ENCODE results near the gene KIAA1958. TPM values are rescaled to one million over a fixed set of nuclear protein-coding genes. Genes with fewer than 3 reads are reported as not detected.

Gene KIAA1958
- total RNA-seq, 2 donors from 2014 or later: 9.0 to 10.6 TPM

- H3K9ac ChIP-seq (ENCODE audit: low read depth in 2 of 2, low read length in 2 of 2): no peak overlapping the region
- no peaks in the 10 kb centered on the region for H3K4me1 ChIP-seq
- H3K36me3 ChIP-seq: no peaks in the 10 kb centered on the region
- no peak overlapping the region for H3K4me3 ChIP-seq
- H3K27me3 ChIP-seq: no peaks in the 10 kb centered on the region
- H3K9me3 ChIP-seq: no peaks in the 10 kb centered on the region
- H3K27ac ChIP-seq: no peak overlapping the region
- intact Hi-C loops (cut with DNase I): no loop called here
- no peak for TF ChIP-seq CTCF (IDR thresholded peaks at IDR 0.05)
- no peak for DNase-seq
Observed at GRCh38 chr9:112443636-112444035, 43.0 kb upstream of the KIAA1958 start.

GRCh38 chr9:112445196-112445595, 41.4 kb upstream of the KIAA1958 start:
- no peaks in the 10 kb centered on the region for H3K27me3 ChIP-seq
- no peaks in the 10 kb centered on the region for H3K9me3 ChIP-seq
- H3K4me1 ChIP-seq: no peaks in the 10 kb centered on the region
- intact Hi-C loops (cut with DNase I): no loop called here
- H3K4me3 ChIP-seq: no peak overlapping the region
- no peaks in the 10 kb centered on the region for H3K36me3 ChIP-seq
- H3K9ac ChIP-seq (ENCODE audit: low read depth in 2 of 2, low read length in 2 of 2): no peak overlapping the region
- no peak for DNase-seq
- no peak for TF ChIP-seq CTCF (IDR thresholded peaks at IDR 0.05)
- H3K27ac ChIP-seq: no peak overlapping the region

GRCh38 chr9:112446080-112446479, 40.5 kb upstream of the KIAA1958 start:
- H3K4me1 ChIP-seq: no peaks in the 10 kb centered on the region
- no peak for TF ChIP-seq CTCF (IDR thresholded peaks at IDR 0.05)
- H3K27ac ChIP-seq: no peak overlapping the region
- H3K4me3 ChIP-seq: no peak overlapping the region
- no peaks in the 10 kb centered on the region for H3K27me3 ChIP-seq
- no peak for DNase-seq
- intact Hi-C loops (cut with DNase I): no loop called here
- no peak overlapping the region for H3K9ac ChIP-seq (ENCODE audit: low read depth in 2 of 2, low read length in 2 of 2)
- H3K9me3 ChIP-seq: no peaks in the 10 kb centered on the region
- no peaks in the 10 kb centered on the region for H3K36me3 ChIP-seq

- no peak for TF ChIP-seq CTCF (IDR thresholded peaks at IDR 0.05)
- no peak overlapping the region for H3K27ac ChIP-seq
- no peak overlapping the region for H3K9ac ChIP-seq (ENCODE audit: low read depth in 2 of 2, low read length in 2 of 2)
Observed at GRCh38 chr9:112446526-112446925, 40.1 kb upstream of the KIAA1958 start.

GRCh38 chr9:112447283-112447761, 39.3 kb upstream of the KIAA1958 start:
- Histone ChIP-seq H3K4me1 (no peaks in the 10 kb centered on the region), H3K27ac (no peak overlapping the region)

More at GRCh38 chr9:112446526-112446925, 40.1 kb upstream of the KIAA1958 start:
- Histone ChIP-seq H3K9me3 (no peaks in the 10 kb centered on the region), H3K4me3 (no peak overlapping the region), H3K4me1 (no peaks in the 10 kb centered on the region), H3K36me3 (no peaks in the 10 kb centered on the region), H3K27me3 (no peaks in the 10 kb centered on the region)
- intact Hi-C loops (cut with DNase I): no loop called here
- DNase-seq: no peak

More at GRCh38 chr9:112447283-112447761, 39.3 kb upstream of the KIAA1958 start:
- no peak for DNase-seq
- TF ChIP-seq CTCF (IDR thresholded peaks at IDR 0.05): no peak
- Histone ChIP-seq H3K27me3 (no peaks in the 10 kb centered on the region), H3K9me3 (no peaks in the 10 kb centered on the region), H3K4me3 (no peak overlapping the region), H3K9ac (ENCODE audit: low read depth in 2 of 2, low read length in 2 of 2) (no peak overlapping the region), H3K36me3 (no peaks in the 10 kb centered on the region)
- intact Hi-C loops (cut with DNase I): no loop called here
